Ectodermal cell (in vitro differentiated cells): Measurements from ENCODE around the gene VSTM4.

Experiments used
- H3K27ac ChIP-seq: 2 replicates; pipeline ENCODE4 v1.7.0; 2013; ENCODE audit warnings: mild to moderate bottlenecking, low read depth, low read length; ENCODE audit not compliant: insufficient read depth, poor library complexity, severe bottlenecking
- H3K27me3 ChIP-seq: 2 replicates; pipeline ENCODE4 v1.7.0; 2013; ENCODE audit warnings: mild to moderate bottlenecking, low read length; ENCODE audit not compliant: insufficient read depth, control insufficient read depth, poor library complexity, severe bottlenecking
- H3K36me3 ChIP-seq: one replicate; pipeline ENCODE4 v1.7.0; 2013; ENCODE audit warnings: low read length; ENCODE audit not compliant: control insufficient read depth, insufficient read depth
- H3K4me1 ChIP-seq: one replicate; pipeline ENCODE4 v1.7.0; 2013; ENCODE audit warnings: low read length; ENCODE audit not compliant: control insufficient read depth, insufficient read depth
- H3K4me3 ChIP-seq: 2 replicates; pipeline ENCODE4 v1.7.0; 2013; ENCODE audit warnings: low read depth, low read length, control low read depth; ENCODE audit not compliant: insufficient read depth
- H3K9me3 ChIP-seq: 2 replicates; pipeline ENCODE4 v1.7.0; 2013; ENCODE audit warnings: mild to moderate bottlenecking, low read length, moderate library complexity; ENCODE audit not compliant: control insufficient read depth
- WGBS, 2 experiments: methylation state at CpG; one replicate each; pipeline ENCODE4 v1.1.7; 2013; ENCODE audit warnings: missing lambda C conversion rate in 2 of 2; 5-methylcytosine and 5-hydroxymethylcytosine counted together

The VSTM4 gene

GRCh38 chr10:48978318-48978717 is 137.0 kb downstream of the VSTM4 start:
- no peaks in the 10 kb centered on the region for H3K27me3 ChIP-seq
- H3K4me1 ChIP-seq, result no peaks in the 10 kb centered on the region
- no peak overlapping the region for H3K27ac ChIP-seq
- H3K36me3 ChIP-seq, result no peaks in the 10 kb centered on the region
- H3K4me3 ChIP-seq, result no peak overlapping the region
- WGBS, 2 experiments, result 71 to 82% methylated on average over 5 of the region's 5 CpGs
- H3K9me3 ChIP-seq, result no peaks in the 10 kb centered on the region

GRCh38 chr10:48976196-48976595 is 139.1 kb downstream of the VSTM4 start:
- H3K9me3 ChIP-seq, result no peaks in the 10 kb centered on the region
- H3K4me3 ChIP-seq, result no peak overlapping the region
- no peak overlapping the region for H3K27ac ChIP-seq
- no peaks in the 10 kb centered on the region for H3K27me3 ChIP-seq
- no peaks in the 10 kb centered on the region for H3K36me3 ChIP-seq
- H3K4me1 ChIP-seq, result no peaks in the 10 kb centered on the region

GRCh38 chr10:48974510-48975156 is 140.7 kb downstream of the VSTM4 start:
- H3K27me3 ChIP-seq, result no peaks in the 10 kb centered on the region
- H3K9me3 ChIP-seq, result no peaks in the 10 kb centered on the region
- no peaks in the 10 kb centered on the region for H3K36me3 ChIP-seq
- no peak overlapping the region for H3K4me3 ChIP-seq
- H3K4me1 ChIP-seq, result no peaks in the 10 kb centered on the region
- 91 to 97% methylated on average over 11 to 12 of the region's 12 CpGs for WGBS, 2 experiments
- H3K27ac ChIP-seq, result no peak overlapping the region

- WGBS, 2 experiments, result 89 to 91% methylated on average over 5 of the region's 5 CpGs
- no peak overlapping the region for H3K27ac ChIP-seq
- no peaks in the 10 kb centered on the region for H3K27me3 ChIP-seq
- H3K4me1 ChIP-seq, result no peaks in the 10 kb centered on the region
- no peaks in the 10 kb centered on the region for H3K36me3 ChIP-seq
- H3K9me3 ChIP-seq, result no peaks in the 10 kb centered on the region
- no peak overlapping the region for H3K4me3 ChIP-seq
Observed at GRCh38 chr10:48973065-48973464, 142.3 kb downstream of the VSTM4 start.

- H3K9me3 ChIP-seq, result no peaks in the 10 kb centered on the region
- WGBS, 2 experiments, result 85 to 97% methylated on average over 4 of the region's 4 CpGs
- H3K27me3 ChIP-seq, result no peaks in the 10 kb centered on the region
- no peak overlapping the region for H3K4me3 ChIP-seq
- no peak overlapping the region for H3K27ac ChIP-seq
- no peaks in the 10 kb centered on the region for H3K36me3 ChIP-seq
- H3K4me1 ChIP-seq, result no peaks in the 10 kb centered on the region
Observed at GRCh38 chr10:48970654-48971053, 144.7 kb downstream of the VSTM4 start.

- 93 to 96% methylated on average over 14 of the region's 14 CpGs for WGBS, 2 experiments
- H3K27ac ChIP-seq, result no peak overlapping the region
- H3K27me3 ChIP-seq, result no peaks in the 10 kb centered on the region
- no peak overlapping the region for H3K4me3 ChIP-seq
- H3K9me3 ChIP-seq, result no peaks in the 10 kb centered on the region
- no peaks in the 10 kb centered on the region for H3K36me3 ChIP-seq
- no peaks in the 10 kb centered on the region for H3K4me1 ChIP-seq
Observed at GRCh38 chr10:48970046-48970445, 145.3 kb downstream of the VSTM4 start.

GRCh38 chr10:48968036-48968435 is 147.3 kb downstream of the VSTM4 start:
- Histone ChIP-seq H3K27me3 (no peaks in the 10 kb centered on the region), H3K9me3 (no peaks in the 10 kb centered on the region), H3K4me3 (no peak overlapping the region), H3K27ac (no peak overlapping the region), H3K36me3 (no peaks in the 10 kb centered on the region), H3K4me1 (no peaks in the 10 kb centered on the region)
- 86 to 93% methylated on average over 3 of the region's 3 CpGs for WGBS, 2 experiments

- Histone ChIP-seq H3K27me3 (no peaks in the 10 kb centered on the region), H3K36me3 (no peaks in the 10 kb centered on the region), H3K4me1 (no peaks in the 10 kb centered on the region), H3K9me3 (no peaks in the 10 kb centered on the region), H3K27ac (no peak overlapping the region), H3K4me3 (no peak overlapping the region)
- WGBS, 2 experiments, result 81 to 90% methylated on average over 3 to 4 of the region's 4 CpGs
Observed at GRCh38 chr10:48965460-48965859, 149.9 kb downstream of the VSTM4 start.
